Endodermal cell (in vitro differentiated cells): ENCODE results near the gene PRDM2. TPM values are rescaled to one million over a fixed set of nuclear protein-coding genes. Genes with fewer than 3 reads are reported as not detected.

Source experiments
- DNase-seq: peaks from one replicate; pipeline ENCODE4 v3.0.0-alpha.2; 2017
- H3K27ac ChIP-seq: 2 replicates; pipeline ENCODE4 v1.5.1; 2013; ENCODE audit warnings: mild to moderate bottlenecking, low read depth, low read length, moderate library complexity
- H3K27me3 ChIP-seq: 2 replicates; pipeline ENCODE4 v1.6.1; 2013; ENCODE audit warnings: mild to moderate bottlenecking, low read length, moderate library complexity; ENCODE audit not compliant: insufficient read depth, control insufficient read depth, poor library complexity, severe bottlenecking
- H3K36me3 ChIP-seq: 2 replicates; pipeline ENCODE4 v1.7.0; 2013; ENCODE audit warnings: mild to moderate bottlenecking, low read length, moderate library complexity; ENCODE audit not compliant: control insufficient read depth, insufficient read depth
- H3K4me1 ChIP-seq: one replicate; pipeline ENCODE4 v1.7.0; 2013; ENCODE audit warnings: low read length; ENCODE audit not compliant: control insufficient read depth, insufficient read depth
- H3K4me3 ChIP-seq: 2 replicates; pipeline ENCODE4 v1.5.1; 2013; ENCODE audit warnings: mild to moderate bottlenecking, low read length, moderate library complexity
- H3K9ac ChIP-seq: 2 replicates; pipeline ENCODE4 v1.6.1; 2013; ENCODE audit warnings: mild to moderate bottlenecking, low read length, moderate library complexity; ENCODE audit not compliant: poor library complexity, severe bottlenecking; ENCODE audit errors: extremely low read depth
- H3K9me3 ChIP-seq: 2 replicates; pipeline ENCODE4 v1.6.1; 2013; ENCODE audit warnings: mild to moderate bottlenecking, low read length, moderate library complexity; ENCODE audit not compliant: control insufficient read depth
- H3K27ac Mint-ChIP-seq: 2 replicates; pipeline ENCODE4 v1.8.0; 2020; ENCODE audit warnings: mixed read lengths
- H3K27me3 Mint-ChIP-seq: 2 replicates; pipeline ENCODE4 v1.8.0; 2021; ENCODE audit warnings: mild to moderate bottlenecking, mixed read lengths; ENCODE audit not compliant: insufficient read depth
- H3K36me3 Mint-ChIP-seq: 2 replicates; pipeline ENCODE4 v1.8.0; 2020; ENCODE audit warnings: low read depth, mixed read lengths
- H3K4me1 Mint-ChIP-seq: 2 replicates; pipeline ENCODE4 v1.8.0; 2020; ENCODE audit warnings: mixed read lengths
- H3K4me3 Mint-ChIP-seq: 2 replicates; pipeline ENCODE4 v1.8.0; 2020; ENCODE audit warnings: mild to moderate bottlenecking, moderate library complexity, mixed read lengths
- H3K9me3 Mint-ChIP-seq: 2 replicates; pipeline ENCODE4 v1.8.0; 2020; ENCODE audit warnings: mild to moderate bottlenecking, mixed read lengths
- CTCF ChIP-seq: fragments of 200-600 bp; sonication (generic); conservative IDR thresholded peaks from 2 replicates; pipeline ENCODE4 v1.5.0; 2021; ENCODE audit warnings: antibody characterized with exemption, mild to moderate bottlenecking
- WGBS, 2 experiments: methylation state at CpG; one replicate each; pipeline versions ENCODE4 v1.1.5 to v1.1.7; 2013; ENCODE audit warnings: missing lambda C conversion rate in 2 of 2, mixed read lengths in 1 of 2; ENCODE audit not compliant: insufficient coverage in 1 of 2, insufficient read length in 1 of 2; 5-methylcytosine and 5-hydroxymethylcytosine counted together
- total RNA-seq, 2 donors: library from RNA; stranded (reverse); fragmentation: NEBNext Ultra II Directional in 1 of 2; extraction: Animal tissue kit (Norgen Biotek cat#: 25700) in 1 of 2; gene quantifications; 2 replicates in 1 of 2; 3 replicates in 1 of 2; pipeline ENCODE4 v1.2.1, GENCODE V29; 2021

PRDM2 gene
- total RNA-seq, 2 donors from 2014 or later = 29.4 to 35.4 TPM

GRCh38 chr1:13782634-13783360 lies 82.8 kb downstream of the PRDM2 start:
- no peaks in the 10 kb centered on the region for H3K9me3 ChIP-seq
- H3K27me3 ChIP-seq = no peaks in the 10 kb centered on the region
- Mint-ChIP-seq H3K4me3 (no peak overlapping the region), H3K27ac (peak overlapping the region; percentile 50), H3K9me3 (no peaks in the 10 kb centered on the region), H3K27me3 (no peaks in the 10 kb centered on the region), H3K4me1 (peaks cover 41% of the 10 kb centered on the region), H3K36me3 (peaks cover 54% of the 10 kb centered on the region)
- no peak overlapping the region for H3K9ac ChIP-seq
- peaks cover 44% of the 10 kb centered on the region for H3K36me3 ChIP-seq
- no peak for DNase-seq
- 92 to 96% methylated on average over 8 to 12 of the region's 12 CpGs for WGBS, 2 experiments
- no peak overlapping the region for H3K4me3 ChIP-seq
- H3K27ac ChIP-seq = no peak overlapping the region
- no peak for TF ChIP-seq CTCF
- peaks cover 3% of the 10 kb centered on the region for H3K4me1 ChIP-seq

- H3K4me3 Mint-ChIP-seq = no peak overlapping the region
- no peaks in the 10 kb centered on the region for H3K9me3 Mint-ChIP-seq
- Histone ChIP-seq H3K9ac (no peak overlapping the region), H3K4me1 (peaks cover 3% of the 10 kb centered on the region), H3K4me3 (no peak overlapping the region), H3K27me3 (no peaks in the 10 kb centered on the region), H3K27ac (no peak overlapping the region), H3K36me3 (peaks cover 36% of the 10 kb centered on the region), H3K9me3 (no peaks in the 10 kb centered on the region)
- peak overlapping the region; percentile 50 for H3K27ac Mint-ChIP-seq
- no peak for DNase-seq
- no peaks in the 10 kb centered on the region for H3K27me3 Mint-ChIP-seq
- WGBS, 2 experiments = 85 to 93% methylated on average over 4 to 5 of the region's 5 CpGs
- H3K4me1 Mint-ChIP-seq = peaks cover 41% of the 10 kb centered on the region
- TF ChIP-seq CTCF = no peak
- peaks cover 46% of the 10 kb centered on the region for H3K36me3 Mint-ChIP-seq
These were observed 83.6 kb downstream of the PRDM2 start for GRCh38 chr1:13783551-13783950.

GRCh38 chr1:13784971-13785370 lies 85.0 kb downstream of the PRDM2 start:
- 90 to 100% methylated on average over 5 of the region's 5 CpGs for WGBS, 2 experiments

More at GRCh38 chr1:13784971-13785370, 85.0 kb downstream of the PRDM2 start:
- Mint-ChIP-seq H3K27me3 (no peaks in the 10 kb centered on the region), H3K27ac (no peak overlapping the region), H3K4me3 (no peak overlapping the region), H3K9me3 (no peaks in the 10 kb centered on the region), H3K36me3 (peaks cover 33% of the 10 kb centered on the region), H3K4me1 (peaks cover 41% of the 10 kb centered on the region)
- no peaks in the 10 kb centered on the region for H3K9me3 ChIP-seq
- no peak overlapping the region for H3K9ac ChIP-seq
- no peaks in the 10 kb centered on the region for H3K27me3 ChIP-seq
- no peak for TF ChIP-seq CTCF
- H3K36me3 ChIP-seq = peaks cover 28% of the 10 kb centered on the region
- H3K4me3 ChIP-seq = no peak overlapping the region
- no peak for DNase-seq
- no peak overlapping the region for H3K27ac ChIP-seq
- H3K4me1 ChIP-seq = peaks cover 3% of the 10 kb centered on the region
